Measurements from ENCODE around the gene CMKLR1.

DNA sequence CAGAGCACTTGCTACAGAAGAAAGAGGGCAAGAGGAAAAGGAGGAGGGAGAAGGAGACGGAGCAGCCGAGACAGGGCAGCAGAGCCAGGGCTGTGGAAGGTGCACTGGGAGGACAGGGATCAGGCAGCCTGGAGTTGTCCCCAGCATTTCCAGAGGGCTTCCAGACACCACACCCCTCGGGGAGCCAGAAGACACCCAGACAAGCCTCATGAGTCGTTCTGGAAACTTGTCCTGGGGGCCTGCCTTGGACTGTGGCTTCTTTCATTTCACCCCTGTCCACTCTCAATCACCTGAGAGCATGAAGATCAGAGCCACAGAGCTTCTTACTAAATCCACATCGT is 14.1 kb downstream of the CMKLR1 start:
- TF ChIP-seq, protein P1, sequence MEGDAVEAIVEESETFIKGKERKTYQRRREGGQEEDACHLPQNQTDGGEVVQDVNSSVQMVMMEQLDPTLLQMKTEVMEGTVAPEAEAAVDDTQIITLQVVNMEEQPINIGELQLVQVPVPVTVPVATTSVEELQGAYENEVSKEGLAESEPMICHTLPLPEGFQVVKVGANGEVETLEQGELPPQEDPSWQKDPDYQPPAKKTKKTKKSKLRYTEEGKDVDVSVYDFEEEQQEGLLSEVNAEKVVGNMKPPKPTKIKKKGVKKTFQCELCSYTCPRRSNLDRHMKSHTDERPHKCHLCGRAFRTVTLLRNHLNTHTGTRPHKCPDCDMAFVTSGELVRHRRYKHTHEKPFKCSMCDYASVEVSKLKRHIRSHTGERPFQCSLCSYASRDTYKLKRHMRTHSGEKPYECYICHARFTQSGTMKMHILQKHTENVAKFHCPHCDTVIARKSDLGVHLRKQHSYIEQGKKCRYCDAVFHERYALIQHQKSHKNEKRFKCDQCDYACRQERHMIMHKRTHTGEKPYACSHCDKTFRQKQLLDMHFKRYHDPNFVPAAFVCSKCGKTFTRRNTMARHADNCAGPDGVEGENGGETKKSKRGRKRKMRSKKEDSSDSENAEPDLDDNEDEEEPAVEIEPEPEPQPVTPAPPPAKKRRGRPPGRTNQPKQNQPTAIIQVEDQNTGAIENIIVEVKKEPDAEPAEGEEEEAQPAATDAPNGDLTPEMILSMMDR (IDR thresholded peaks at IDR 0.05; ENCODE audit: extremely low read depth in 1 of 2, insufficient read depth in 1 of 2, low read depth in 1 of 2, low read length in 2 of 2) = no peak
- TF ChIP-seq, protein P2, sequence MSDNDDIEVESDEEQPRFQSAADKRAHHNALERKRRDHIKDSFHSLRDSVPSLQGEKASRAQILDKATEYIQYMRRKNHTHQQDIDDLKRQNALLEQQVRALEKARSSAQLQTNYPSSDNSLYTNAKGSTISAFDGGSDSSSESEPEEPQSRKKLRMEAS (IDR thresholded peaks at IDR 0.05; ENCODE audit: insufficient read depth, insufficient read length) = no peak
- no peak for TF ChIP-seq EZH2 (IDR thresholded peaks at IDR 0.05; ENCODE audit: borderline replicate concordance, low read depth, low read length, severe bottlenecking)
- TF ChIP-seq POLR2AphosphoS5 (IDR thresholded peaks at IDR 0.05; ENCODE audit: insufficient read depth, low read depth, low read length) = no peak
- no peak for TF ChIP-seq POLR2A (IDR thresholded peaks at IDR 0.05; ENCODE audit: low read depth, low read length)
- no peak for TF ChIP-seq MYC (IDR thresholded peaks at IDR 0.05; ENCODE audit: low read depth, low read length)
